Activated T-cell treated with anti-CD3 and anti-CD28 coated beads, Interleukin-2, amount 50 U/mL, for 72 hours (primary cell): ENCODE data around the gene ATG9A. TPM values are rescaled to one million over a fixed set of nuclear protein-coding genes. Genes with fewer than 3 reads are reported as not detected.
A peak's percentile ranks its signal among the peaks of the same experiment; 100 is the strongest.
"Not testable (repeated sequence)": the region's sequence is repeated elsewhere in the genome, so short reads cannot be mapped to it uniquely, and the experiment has no call there.

Source experiments
- ATAC-seq, 2 donors: fragments of 150-1000 bp; cut with Tn5 transposase; replicated peaks in 1 of 2; 2 replicates each; pipeline ENCODE4 v1.10.0; 2021; ENCODE audit warnings: moderate library complexity in 2 of 2, mild to moderate bottlenecking in 1 of 2
- DNase-seq, 2 donors: peaks; one replicate each; pipeline ENCODE4 v3.0.0; 2021 to 2022; ENCODE audit warnings: mixed read lengths in 1 of 2
- H3K27ac Mint-ChIP-seq: one replicate; pipeline ENCODE4 v1.8.0; 2022; ENCODE audit warnings: mild to moderate bottlenecking, moderate library complexity, mixed read lengths
- H3K27me3 Mint-ChIP-seq: one replicate; pipeline ENCODE4 v1.8.0; 2022; ENCODE audit warnings: low read depth, mixed read lengths
- H3K36me3 Mint-ChIP-seq, 2 donors: one replicate each; pipeline ENCODE4 v1.8.0; 2022; ENCODE audit warnings: mixed read lengths in 2 of 2, mild to moderate bottlenecking in 1 of 2; ENCODE audit not compliant: insufficient read depth in 2 of 2
- H3K4me1 Mint-ChIP-seq: one replicate; pipeline ENCODE4 v1.8.0; 2022; ENCODE audit warnings: low read depth, mixed read lengths
- H3K4me3 Mint-ChIP-seq, 2 donors: one replicate each; pipeline ENCODE4 v1.8.0; 2022; ENCODE audit warnings: mild to moderate bottlenecking in 2 of 2, mixed read lengths in 2 of 2, moderate library complexity in 2 of 2
- H3K9me3 Mint-ChIP-seq, 2 donors: one replicate each; pipeline ENCODE4 v1.8.0; 2022; ENCODE audit warnings: mixed read lengths in 2 of 2
- total RNA-seq, 2 donors: library from RNA; stranded (reverse); gene quantifications; one replicate each; pipeline ENCODE4 v1.2.3, GENCODE V29; 2022

Gene ATG9A
- total RNA-seq, 2 donors from 2014 or later = 48.5 to 51.4 TPM

DNA sequence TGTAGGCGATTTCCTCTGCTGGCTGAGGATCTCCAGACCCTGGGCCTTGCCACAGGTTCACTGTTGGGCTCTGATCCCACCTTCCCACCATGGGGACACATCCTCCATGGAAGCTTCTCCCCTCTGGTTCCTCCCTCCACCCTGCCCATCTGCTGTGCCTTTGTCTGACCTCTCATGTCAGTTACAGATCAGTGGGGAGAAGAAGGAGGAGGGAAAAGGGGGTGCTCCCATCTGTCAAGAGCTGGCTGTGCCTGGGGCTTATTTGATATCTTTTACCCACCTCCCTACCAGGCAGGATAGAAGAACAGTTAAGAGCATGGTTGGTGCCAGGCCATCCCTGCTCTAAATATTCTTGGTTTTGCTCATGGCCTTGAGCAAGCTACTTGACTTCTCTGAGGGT lies 37.5 kb upstream of the ATG9A start:
- no peaks in the 10 kb centered on the region for H3K4me1 Mint-ChIP-seq
- H3K4me3 Mint-ChIP-seq = no peak overlapping the region
- no peaks in the 10 kb centered on the region for H3K36me3 Mint-ChIP-seq
- no peaks in the 10 kb centered on the region for H3K9me3 Mint-ChIP-seq
- no peaks in the 10 kb centered on the region for H3K27me3 Mint-ChIP-seq
- H3K27ac Mint-ChIP-seq = no peak overlapping the region
- ATAC-seq = no peak
- DNase-seq = no peak

DNA sequence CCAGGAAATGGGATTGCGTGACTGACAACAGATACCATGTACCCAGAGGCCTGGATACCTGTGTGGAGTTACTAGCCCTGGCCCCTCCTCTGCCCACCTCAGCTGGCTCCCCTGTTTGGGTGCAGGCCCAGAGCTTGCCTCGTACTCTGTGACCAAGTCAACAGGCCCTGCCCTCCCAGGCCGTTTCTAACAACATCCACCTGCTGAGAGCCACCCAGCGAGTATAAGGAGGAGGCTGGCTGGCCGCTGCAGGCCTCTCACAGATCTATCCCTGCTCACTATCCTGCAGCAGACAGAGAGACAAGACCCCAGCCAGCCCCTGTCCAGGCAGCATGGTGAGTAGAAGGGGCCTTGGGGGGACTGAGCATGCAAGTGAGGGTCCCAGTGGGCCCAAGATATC lies 36.8 kb upstream of the ATG9A start:
- ATAC-seq (no peak), DNase-seq (no peak)
- no peaks in the 10 kb centered on the region for H3K9me3 Mint-ChIP-seq
- no peaks in the 10 kb centered on the region for H3K36me3 Mint-ChIP-seq
- H3K27ac Mint-ChIP-seq = no peak overlapping the region
- H3K27me3 Mint-ChIP-seq = no peaks in the 10 kb centered on the region
- H3K4me1 Mint-ChIP-seq = no peaks in the 10 kb centered on the region
- no peak overlapping the region for H3K4me3 Mint-ChIP-seq

DNA sequence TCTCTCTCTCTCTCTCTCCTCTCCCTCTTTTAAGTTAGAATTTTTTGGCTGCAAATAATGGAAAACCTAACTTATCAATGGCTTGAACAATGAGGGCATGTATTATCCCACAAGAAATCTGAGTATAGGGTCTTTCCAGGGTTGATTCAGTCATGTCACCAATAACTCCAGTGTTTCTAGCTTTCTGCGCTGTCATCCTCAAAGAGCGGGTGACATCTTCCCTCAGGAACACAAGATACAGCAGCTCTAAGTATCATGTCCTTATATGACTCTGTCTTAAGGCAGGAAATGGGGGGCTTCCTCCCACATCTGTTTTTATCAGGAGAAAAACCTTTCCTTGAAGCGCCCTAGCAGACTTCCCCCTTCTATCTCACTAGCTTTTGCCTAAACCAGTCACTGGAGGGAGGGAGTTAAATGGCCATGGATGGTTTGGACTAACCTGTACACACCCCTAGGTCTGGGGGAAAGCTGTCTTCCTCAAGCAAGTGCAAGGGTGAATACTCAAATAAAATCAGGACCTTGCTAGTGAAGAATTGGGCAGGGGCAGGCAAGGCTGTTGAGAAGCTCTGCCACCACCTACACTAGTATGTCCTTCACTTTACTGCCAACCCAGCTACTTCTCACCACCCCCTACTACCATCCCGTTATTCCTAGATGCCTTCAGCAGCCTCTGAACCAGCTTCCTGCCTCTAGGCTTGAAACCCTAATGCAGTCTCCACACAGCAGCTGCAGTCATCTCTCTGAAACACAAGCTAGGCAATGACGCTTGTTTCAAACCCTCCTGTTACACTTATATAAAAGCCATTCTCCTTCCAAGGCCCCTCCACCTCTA lies 31.8 kb upstream of the ATG9A start:
- ATAC-seq = no peak
- Mint-ChIP-seq H3K4me3 (no peak overlapping the region), H3K36me3 (no peaks in the 10 kb centered on the region), H3K27ac (no peak overlapping the region), H3K9me3 (no peaks in the 10 kb centered on the region), H3K27me3 (no peaks in the 10 kb centered on the region), H3K4me1 (peaks cover 8% of the 10 kb centered on the region)
- no peak for DNase-seq

DNA sequence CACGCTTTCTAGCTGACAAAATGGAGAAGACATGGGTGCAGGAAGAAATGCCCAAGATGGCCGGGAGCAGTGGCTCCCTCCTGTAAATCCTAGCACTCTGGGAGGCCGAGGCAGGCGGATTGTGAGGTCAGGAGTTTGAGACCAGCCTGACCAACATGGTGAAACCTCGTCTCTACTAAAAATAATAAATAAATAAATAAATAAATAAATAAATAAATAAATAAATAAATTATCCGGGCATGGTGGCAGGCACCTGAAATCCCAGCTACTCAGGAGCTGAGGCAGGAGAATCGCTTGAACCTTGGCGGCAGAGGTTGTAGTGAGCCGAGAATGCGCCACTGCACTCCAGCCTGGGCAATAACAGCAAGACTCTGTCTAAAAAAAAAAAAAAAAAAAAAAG lies 29.5 kb upstream of the ATG9A start:
- H3K36me3 Mint-ChIP-seq, H3K27me3 Mint-ChIP-seq, H3K4me3 Mint-ChIP-seq, H3K27ac Mint-ChIP-seq, DNase-seq, H3K9me3 Mint-ChIP-seq, ATAC-seq: not testable (repeated sequence)
- H3K4me1 Mint-ChIP-seq = peaks cover 25% of the 10 kb centered on the region

DNA sequence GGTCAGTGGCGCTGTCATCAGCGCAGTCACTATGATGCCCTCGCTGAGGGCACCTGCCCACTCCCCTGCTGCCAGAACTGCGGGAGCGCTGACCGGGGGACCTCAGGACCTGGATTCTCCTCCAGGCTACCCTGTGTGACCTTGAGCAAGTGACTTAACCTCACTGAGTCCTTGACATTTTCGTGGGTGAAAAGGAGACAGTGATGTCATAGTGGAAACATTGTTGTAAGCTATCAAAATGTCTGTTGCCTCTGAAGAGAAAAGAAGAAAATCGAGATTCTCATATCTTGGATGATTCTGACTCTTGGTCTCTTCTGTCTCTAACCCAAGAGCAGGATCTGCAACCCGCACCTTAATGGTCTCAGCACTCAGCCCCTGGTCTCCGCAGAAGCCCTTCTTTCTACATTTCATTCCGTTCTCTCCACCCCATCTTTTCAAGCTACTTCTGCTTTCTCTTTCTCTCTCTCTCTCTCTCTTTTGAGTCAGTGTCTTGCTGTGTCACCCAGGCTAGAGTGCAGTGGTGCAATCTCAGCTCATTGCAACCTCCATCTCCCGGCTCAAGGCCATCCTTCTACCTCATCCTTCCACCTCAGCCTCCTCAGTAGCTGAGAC lies 25.3 kb upstream of the ATG9A start:
- peak overlapping the region; percentile 73 for H3K27ac Mint-ChIP-seq
- peak overlapping the region; percentile 75 to 78 for H3K4me3 Mint-ChIP-seq
- DNase-seq = peak; percentile 48 to 50
- no peaks in the 10 kb centered on the region for H3K27me3 Mint-ChIP-seq
- no peaks in the 10 kb centered on the region for H3K9me3 Mint-ChIP-seq
- peaks cover 0 to 14% of the 10 kb centered on the region in 2 donors for H3K36me3 Mint-ChIP-seq
- peak; percentile 50 to 55 for ATAC-seq
- peaks cover 57% of the 10 kb centered on the region for H3K4me1 Mint-ChIP-seq

DNA sequence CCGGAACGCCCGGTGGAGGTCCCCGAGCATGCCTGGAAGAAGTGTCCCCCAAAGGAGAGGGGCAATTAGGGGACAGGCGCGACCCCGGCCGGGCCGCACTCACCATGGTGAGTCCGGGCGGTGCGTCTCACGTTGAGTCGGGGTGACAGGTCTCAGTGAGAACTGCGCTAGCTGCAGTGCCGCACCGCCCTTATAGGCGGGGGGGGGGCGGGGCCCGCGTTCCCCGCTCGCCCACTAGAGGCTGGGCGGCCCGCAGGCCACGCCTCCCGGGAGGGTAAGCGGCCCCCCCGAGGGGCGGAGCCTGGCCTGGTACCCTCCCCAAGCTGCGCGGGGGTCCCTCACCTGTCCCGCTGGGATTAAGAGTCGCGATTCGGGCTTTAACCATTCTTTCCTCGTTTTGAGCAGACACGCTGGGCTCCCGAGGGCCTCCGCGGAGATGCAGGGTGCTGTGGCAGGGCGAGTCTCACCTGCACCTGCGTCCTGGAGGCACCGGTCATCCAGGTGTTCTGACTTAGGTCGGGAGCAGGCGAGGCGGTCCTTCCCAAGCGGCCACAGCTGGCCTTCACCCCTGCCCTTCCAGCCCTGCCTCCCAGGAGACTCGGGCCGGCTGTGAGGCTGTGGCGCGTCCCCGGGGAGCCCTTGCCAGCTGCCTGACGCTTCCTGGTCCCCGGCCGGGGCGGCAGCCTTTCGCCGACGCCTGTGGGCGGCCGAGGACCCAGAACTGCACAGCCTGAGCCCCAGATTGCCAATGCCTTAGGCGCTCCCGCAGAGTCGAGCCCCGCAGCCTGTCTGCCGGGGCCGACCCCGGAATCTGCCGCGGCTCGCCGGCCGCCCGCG lies 24.5 kb upstream of the ATG9A start, which contains the start of gene TUBA4A:
Gene TUBA4A (minus strand): TSS at position 166 of the 837 bp plus-strand sequence. CDS start 60 bp downstream, at position 106.
- peak; percentile 92 to 94 for DNase-seq
- peak within 1 kb of the TSS; percentile 89 for H3K27ac Mint-ChIP-seq
- peak within 1 kb of the TSS; percentile 75 to 78 for H3K4me3 Mint-ChIP-seq
- peaks cover 64% of the 10 kb centered on the region for H3K4me1 Mint-ChIP-seq
- ATAC-seq = peak; percentile 74
- no peaks in the 10 kb centered on the region for H3K9me3 Mint-ChIP-seq
- no peaks in the 10 kb centered on the region for H3K27me3 Mint-ChIP-seq
- peaks cover 2 to 14% of the 10 kb centered on the region in 2 donors for H3K36me3 Mint-ChIP-seq

DNA sequence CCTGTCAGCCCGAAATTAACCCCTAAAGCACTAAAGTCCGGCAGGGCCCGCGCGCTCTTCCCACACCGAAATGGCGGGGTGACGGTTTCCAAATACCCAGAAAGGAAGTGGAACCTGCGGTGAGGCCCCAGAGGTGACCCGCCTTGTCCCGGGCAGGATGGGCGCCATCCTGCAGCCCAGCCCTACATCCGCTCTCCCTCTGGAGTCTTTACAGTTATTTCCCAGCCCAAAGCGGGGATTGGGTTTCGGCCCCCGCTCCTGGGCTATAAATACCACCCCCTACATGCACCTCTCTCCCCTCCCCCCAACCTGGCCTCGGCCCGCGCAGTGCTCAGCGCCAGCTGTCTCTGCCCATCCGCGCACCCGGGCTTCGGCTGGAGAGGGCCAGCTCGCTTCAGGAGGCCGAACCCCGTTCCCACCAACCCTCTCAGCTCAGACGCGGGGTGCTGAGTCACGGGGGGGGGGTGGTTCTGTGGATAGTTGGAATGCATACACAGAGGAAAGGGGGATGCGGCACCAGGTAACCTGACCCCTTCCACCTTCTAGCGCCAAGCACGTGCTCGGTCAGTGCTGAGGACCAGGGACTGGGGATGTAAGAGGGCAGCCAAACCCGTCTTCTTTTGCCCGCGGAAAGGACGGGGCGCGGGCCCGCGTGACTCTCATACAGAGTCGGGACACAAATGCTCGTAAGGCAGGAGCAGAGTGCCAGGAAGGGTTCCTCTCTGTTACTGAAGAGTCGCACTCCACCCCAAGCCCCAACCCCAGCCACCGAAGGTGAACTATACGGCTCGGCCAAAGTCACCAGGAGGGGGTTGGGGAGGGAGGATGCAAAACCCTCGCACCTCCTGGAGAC lies 23.7 kb upstream of the ATG9A start, which contains the start of gene TUBA4B:
Gene TUBA4B (plus strand): TSS at position 344 of the 853 bp plus-strand sequence. CDS start 165 bp downstream, at position 509.
- H3K27ac Mint-ChIP-seq = peak within 1 kb of the TSS; percentile 89
- H3K4me1 Mint-ChIP-seq = peaks cover 69% of the 10 kb centered on the region
- peak; percentile 19 to 44 for ATAC-seq
- no peaks in the 10 kb centered on the region for H3K9me3 Mint-ChIP-seq
- H3K4me3 Mint-ChIP-seq = peak within 1 kb of the TSS; percentile 75 to 78
- H3K27me3 Mint-ChIP-seq = no peaks in the 10 kb centered on the region
- DNase-seq = peak; percentile 62 to 75
- H3K36me3 Mint-ChIP-seq = peaks cover 4 to 14% of the 10 kb centered on the region in 2 donors

DNA sequence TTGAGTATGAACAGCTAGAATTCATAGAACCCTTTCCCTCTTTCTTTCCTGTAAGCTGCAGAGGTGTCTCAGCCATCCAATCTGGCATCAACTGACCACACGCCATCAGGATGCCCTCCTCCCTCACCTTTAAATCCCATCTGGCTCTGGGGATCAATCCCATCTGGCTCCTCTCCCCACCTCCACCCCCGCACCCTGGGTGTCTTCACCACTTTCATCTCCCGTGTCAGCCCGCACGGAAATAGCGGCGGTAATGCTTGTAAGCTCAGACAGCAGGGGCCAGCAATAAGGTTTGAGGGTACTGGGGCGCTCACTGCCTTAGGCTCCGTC lies 23.1 kb upstream of the ATG9A start:
- peaks cover 4 to 14% of the 10 kb centered on the region in 2 donors for H3K36me3 Mint-ChIP-seq
- no peaks in the 10 kb centered on the region for H3K9me3 Mint-ChIP-seq
- DNase-seq (no peak), ATAC-seq (no peak)
- peak overlapping the region; percentile 75 to 78 for H3K4me3 Mint-ChIP-seq
- no peaks in the 10 kb centered on the region for H3K27me3 Mint-ChIP-seq
- H3K27ac Mint-ChIP-seq = peak overlapping the region; percentile 89
- H3K4me1 Mint-ChIP-seq = peaks cover 71% of the 10 kb centered on the region

DNA sequence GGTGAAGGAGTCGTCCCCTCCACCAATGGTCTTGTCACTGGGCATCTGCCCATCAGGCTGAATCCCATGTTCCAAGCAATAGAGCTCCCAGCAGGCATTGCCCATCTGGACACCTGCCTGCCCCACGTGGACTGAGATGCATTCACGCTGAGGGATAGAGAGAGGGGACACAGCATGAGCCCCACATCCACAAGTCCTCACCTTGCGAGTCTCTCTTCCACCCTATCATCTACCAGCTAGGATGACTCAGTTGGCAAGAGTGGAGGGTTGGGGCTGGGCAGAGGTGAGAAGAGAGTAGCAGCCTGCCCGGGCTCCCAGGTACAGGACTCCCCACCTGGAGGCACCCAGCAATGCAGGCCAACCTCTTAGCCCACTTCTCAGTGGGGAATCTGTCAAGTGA lies 22.6 kb upstream of the ATG9A start:
- peak; percentile 44 to 47 for DNase-seq
- no peaks in the 10 kb centered on the region for H3K9me3 Mint-ChIP-seq
- ATAC-seq = no peak
- peak overlapping the region; percentile 21 for H3K27ac Mint-ChIP-seq
- peaks cover 75% of the 10 kb centered on the region for H3K4me1 Mint-ChIP-seq
- H3K27me3 Mint-ChIP-seq = no peaks in the 10 kb centered on the region
- H3K4me3 Mint-ChIP-seq = peak overlapping the region; percentile 75 to 78
- H3K36me3 Mint-ChIP-seq = peaks cover 4 to 14% of the 10 kb centered on the region in 2 donors

DNA sequence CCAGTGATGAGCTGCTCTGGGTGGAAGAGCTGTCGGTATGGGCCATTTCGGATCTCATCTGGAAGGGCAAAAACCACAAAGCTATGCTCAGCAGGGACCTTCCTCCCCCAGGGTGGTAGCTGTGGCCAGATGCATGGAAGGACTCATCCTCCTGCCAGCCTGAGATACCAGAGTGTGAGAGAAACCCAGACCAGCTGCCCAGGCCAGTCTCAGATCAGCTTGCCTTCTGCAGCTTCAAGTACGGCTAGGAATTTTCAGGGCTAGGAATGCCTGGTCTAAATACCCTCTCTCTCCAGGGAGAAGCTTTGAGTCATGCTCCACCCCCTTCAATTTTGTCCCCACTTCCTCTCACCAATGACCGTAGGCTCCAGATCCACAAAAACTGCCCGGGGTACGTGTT lies 22.2 kb upstream of the ATG9A start:
- H3K27me3 Mint-ChIP-seq = no peaks in the 10 kb centered on the region
- DNase-seq = no peak
- H3K4me1 Mint-ChIP-seq = peaks cover 79% of the 10 kb centered on the region
- peaks cover 4 to 14% of the 10 kb centered on the region in 2 donors for H3K36me3 Mint-ChIP-seq
- H3K9me3 Mint-ChIP-seq = no peaks in the 10 kb centered on the region
- ATAC-seq = no peak
- peak overlapping the region; percentile 21 for H3K27ac Mint-ChIP-seq
- H3K4me3 Mint-ChIP-seq = peak overlapping the region; percentile 75 to 78

DNA sequence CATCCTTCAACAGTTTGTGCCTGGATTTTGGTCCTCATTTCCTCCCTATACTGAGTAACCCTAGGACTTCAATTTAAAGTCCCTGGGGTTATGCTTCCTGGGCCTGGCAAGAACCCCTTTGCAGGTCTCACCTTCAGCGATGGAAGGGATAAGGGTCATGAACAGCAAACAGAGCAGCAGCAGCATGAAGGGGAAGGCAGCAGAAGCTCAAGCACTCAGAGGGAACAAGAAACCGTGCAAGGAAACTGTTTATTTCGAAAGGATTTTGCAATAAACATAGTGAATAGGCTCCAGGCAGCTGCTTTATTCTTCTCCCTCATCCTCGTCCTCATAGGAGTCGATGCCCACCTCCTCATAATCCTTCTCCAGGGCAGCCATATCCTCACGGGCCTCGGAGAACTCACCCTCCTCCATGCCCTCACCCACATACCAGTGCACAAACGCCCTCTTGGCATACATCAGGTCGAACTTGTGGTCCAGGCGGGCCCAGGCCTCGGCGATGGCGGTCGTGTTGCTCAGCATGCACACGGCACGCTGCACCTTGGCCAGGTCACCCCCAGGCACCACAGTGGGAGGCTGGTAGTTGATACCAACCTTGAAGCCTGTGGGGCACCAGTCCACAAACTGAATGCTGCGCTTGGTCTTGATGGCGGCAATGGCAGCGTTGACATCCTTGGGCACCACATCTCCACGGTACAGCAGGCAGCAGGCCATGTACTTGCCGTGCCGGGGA lies 20.8 kb upstream of the ATG9A start:
- H3K27ac Mint-ChIP-seq = peak overlapping the region; percentile 24
- ATAC-seq = no peak
- H3K9me3 Mint-ChIP-seq = no peaks in the 10 kb centered on the region
- H3K27me3 Mint-ChIP-seq = no peaks in the 10 kb centered on the region
- no peak for DNase-seq
- H3K4me3 Mint-ChIP-seq = peak overlapping the region; percentile 75 to 78
- peaks cover 8 to 15% of the 10 kb centered on the region in 2 donors for H3K36me3 Mint-ChIP-seq
- H3K4me1 Mint-ChIP-seq = peaks cover 79% of the 10 kb centered on the region
